Stimulated activated naive CD8-positive, alpha-beta T cell treated with anti-CD3 and anti-CD28 coated beads, Interleukin-15, Interleukin-2, amounts not matched to agents 100 ng/mL and 50 ng/mL, for 24 hours (primary cell): ENCODE results near the gene ATP10A.

Experiments used
- H3K27ac Mint-ChIP-seq: one replicate; pipeline ENCODE4 v1.8.0; 2021; ENCODE audit warnings: mild to moderate bottlenecking, mixed read lengths
- H3K27me3 Mint-ChIP-seq: one replicate; pipeline ENCODE4 v1.8.0; 2021; ENCODE audit warnings: mixed read lengths
- H3K36me3 Mint-ChIP-seq: one replicate; pipeline ENCODE4 v1.8.0; 2021; ENCODE audit warnings: low read depth, mixed read lengths
- H3K4me1 Mint-ChIP-seq: one replicate; pipeline ENCODE4 v1.8.0; 2021; ENCODE audit warnings: low read depth, mixed read lengths
- H3K4me3 Mint-ChIP-seq: one replicate; pipeline ENCODE4 v1.8.0; 2021; ENCODE audit warnings: mild to moderate bottlenecking, mixed read lengths
- H3K9me3 Mint-ChIP-seq: one replicate; pipeline ENCODE4 v1.8.0; 2021; ENCODE audit warnings: mixed read lengths

The ATP10A gene

DNA sequence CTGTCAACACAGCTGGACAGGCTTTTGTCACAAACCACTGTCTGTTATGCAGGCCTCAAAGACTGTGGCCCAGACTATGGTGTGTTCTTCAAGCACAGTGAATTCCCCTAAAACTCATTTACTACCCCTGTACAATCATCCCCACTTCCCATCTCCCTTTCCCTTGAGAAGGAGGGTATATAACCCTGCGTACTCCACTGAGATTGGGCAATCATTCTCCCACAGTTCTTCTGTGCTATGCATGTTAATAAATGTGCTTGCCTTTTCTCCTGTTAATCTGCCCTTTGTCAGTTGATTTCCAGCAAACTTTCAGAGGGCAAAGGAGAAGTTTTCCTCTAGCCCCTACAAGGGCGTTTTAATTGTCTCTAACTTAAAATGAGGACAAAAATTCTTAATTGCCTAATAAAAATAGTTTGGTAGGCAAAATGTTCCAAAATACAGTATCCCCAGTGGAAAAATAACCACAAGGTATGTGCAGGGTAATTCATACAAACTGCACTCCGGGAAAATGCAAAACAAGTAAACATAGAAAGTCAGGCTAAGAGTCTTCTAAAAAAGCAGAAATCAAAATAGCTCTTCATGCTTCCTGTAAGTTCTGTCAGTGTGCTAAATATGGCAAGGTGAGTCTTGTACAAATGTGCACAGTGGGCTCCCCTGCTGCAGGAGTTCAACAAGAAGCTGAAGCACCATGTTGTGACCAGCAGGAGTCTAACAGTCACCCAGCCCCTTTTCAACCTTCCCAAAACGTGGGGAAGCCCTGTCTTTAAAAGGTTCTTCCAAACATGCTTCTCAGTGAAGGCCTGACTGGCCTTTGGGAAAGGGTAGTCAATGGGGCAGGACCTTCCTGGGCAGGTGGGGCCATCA lies 10.2 kb downstream of the ATP10A start:
- H3K4me1 Mint-ChIP-seq, result peaks cover 98% of the 10 kb centered on the region
- peaks cover 47% of the 10 kb centered on the region for H3K36me3 Mint-ChIP-seq
- H3K27me3 Mint-ChIP-seq, result no peaks in the 10 kb centered on the region
- H3K27ac Mint-ChIP-seq, result peak overlapping the region; percentile 99
- H3K9me3 Mint-ChIP-seq, result no peaks in the 10 kb centered on the region
- peak overlapping the region; percentile 66 for H3K4me3 Mint-ChIP-seq

DNA sequence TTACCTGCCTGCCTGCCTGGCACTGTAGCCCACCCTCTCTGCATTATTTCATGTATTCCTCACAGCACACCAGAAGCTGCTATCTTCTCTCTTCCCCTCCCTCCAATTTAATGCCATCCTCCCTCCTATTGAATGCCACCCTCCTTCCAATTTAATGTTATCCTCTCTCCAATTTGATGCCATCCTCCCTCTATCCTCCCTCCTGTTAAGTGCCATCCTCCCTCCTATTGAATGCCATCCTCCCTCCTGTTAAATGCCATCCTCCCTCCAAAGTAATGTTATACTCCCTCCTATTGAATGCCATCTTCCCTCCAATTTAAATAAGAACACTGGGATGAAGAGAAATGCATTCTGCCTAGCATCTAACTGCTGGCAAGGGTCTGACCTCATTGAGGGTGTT lies 11.1 kb downstream of the ATP10A start:
- Mint-ChIP-seq H3K4me3 (peak overlapping the region; percentile 66), H3K4me1 (peaks cover 98% of the 10 kb centered on the region), H3K9me3 (no peaks in the 10 kb centered on the region), H3K27me3 (no peaks in the 10 kb centered on the region), H3K36me3 (peaks cover 40% of the 10 kb centered on the region), H3K27ac (peak overlapping the region; percentile 99)

DNA sequence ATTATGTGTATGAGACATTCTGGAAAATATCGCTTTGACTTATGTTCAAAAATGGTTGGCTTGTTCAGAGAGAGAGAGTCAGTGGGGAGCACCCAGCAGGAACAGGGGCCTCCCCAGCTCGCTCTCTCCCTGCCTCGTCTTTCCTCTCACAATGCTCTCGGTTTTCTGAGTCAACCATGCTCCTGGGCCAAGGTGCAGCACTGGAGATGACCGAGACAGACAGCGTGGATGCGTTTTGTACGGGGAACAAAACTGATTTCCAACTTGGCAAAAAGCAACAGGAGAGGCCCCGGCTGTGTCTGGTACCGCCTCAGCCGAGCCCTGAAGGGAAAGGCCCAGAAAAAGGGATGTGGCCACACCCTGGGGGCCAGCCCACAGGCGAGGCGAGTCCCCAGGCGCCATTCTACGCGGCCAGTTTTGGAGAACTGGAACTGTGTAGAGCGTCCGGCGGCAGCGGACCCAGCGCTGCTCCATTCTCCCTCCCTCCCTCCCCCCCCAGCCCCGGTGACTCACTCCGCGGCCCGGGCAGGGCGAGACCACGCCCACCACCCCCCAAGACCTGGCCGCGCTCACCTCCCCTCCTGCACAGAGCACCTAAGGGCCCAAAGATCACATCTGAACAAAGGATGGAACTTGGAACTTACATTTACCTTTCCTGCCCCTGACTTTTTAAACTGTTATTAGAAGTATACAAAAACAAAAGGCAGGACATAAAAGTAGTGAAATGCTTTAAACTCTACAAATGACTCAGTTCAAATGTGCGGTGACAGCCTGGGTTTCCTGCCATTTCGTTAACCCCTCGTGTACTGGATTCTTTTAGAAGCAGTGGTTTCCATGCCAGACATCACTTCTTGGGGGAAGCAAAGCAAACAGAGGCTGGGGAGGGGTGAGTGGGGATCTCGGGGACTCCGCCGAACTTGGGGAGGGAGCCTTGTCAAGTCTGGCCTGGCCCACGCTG lies 12.7 kb downstream of the ATP10A start:
- Mint-ChIP-seq H3K4me3 (peak overlapping the region; percentile 77), H3K27ac (peak overlapping the region; percentile 99), H3K36me3 (peaks cover 30% of the 10 kb centered on the region), H3K9me3 (no peaks in the 10 kb centered on the region), H3K27me3 (no peaks in the 10 kb centered on the region), H3K4me1 (peaks cover 98% of the 10 kb centered on the region)

DNA sequence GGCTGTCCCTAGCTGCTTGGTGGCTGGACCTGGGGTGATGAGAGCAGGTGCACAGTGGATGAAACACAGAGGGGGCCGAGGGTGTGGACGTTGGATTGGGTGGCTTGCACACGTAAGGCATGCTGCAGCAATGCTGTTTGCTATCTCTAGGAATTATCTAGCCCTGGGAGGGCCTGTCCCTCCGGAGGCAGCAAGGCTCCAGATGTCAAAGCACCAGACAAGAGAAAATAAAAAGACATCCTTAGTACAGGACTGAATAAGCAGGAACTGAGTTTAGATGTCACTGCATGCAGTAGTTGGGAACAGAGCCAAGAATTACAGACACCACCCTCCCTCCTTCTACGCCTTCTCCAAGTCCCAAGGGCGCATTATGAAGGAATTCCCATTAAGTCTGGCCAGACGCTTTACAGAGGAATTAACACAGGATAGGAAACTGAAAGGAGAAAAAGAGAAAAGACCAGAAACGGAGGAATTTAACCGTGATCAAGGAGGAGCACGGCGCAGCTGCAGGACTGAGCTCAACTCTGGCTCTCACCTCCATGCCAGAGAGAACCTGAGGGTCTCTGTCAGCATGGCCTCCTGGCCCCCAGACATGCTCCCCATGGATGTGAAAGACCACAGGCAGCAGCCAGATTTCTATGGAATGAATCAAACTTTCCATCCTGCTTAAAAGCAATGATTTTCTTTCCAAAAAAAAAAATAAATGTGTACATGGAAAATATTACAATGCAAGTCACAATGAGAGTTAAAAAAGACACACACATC lies 13.8 kb downstream of the ATP10A start:
- Mint-ChIP-seq H3K36me3 (peaks cover 23% of the 10 kb centered on the region), H3K4me1 (peaks cover 95% of the 10 kb centered on the region), H3K9me3 (no peaks in the 10 kb centered on the region), H3K27me3 (no peaks in the 10 kb centered on the region), H3K27ac (peak overlapping the region; percentile 99), H3K4me3 (peak overlapping the region; percentile 77)

DNA sequence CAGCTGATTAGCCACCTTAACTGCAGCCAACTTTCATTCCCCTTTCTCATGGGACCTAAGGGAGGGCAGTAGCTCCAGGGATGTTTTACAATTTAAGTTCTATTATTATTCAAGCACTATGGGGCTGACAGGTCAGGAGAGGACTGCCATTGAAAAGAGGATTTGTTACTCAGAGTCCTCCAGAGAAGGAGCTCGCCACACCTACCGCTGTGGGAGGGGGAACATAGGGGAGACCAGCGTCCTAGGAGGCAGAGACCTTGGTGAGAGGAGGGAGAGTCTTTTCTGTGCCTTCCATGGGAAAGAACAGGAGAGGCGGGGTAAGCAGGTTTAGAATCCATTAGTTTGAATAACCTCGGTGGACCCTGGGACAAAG lies 14.4 kb downstream of the ATP10A start:
- H3K36me3 Mint-ChIP-seq, result peaks cover 22% of the 10 kb centered on the region
- peak overlapping the region; percentile 99 for H3K27ac Mint-ChIP-seq
- no peaks in the 10 kb centered on the region for H3K9me3 Mint-ChIP-seq
- peak overlapping the region; percentile 77 for H3K4me3 Mint-ChIP-seq
- peaks cover 94% of the 10 kb centered on the region for H3K4me1 Mint-ChIP-seq
- no peaks in the 10 kb centered on the region for H3K27me3 Mint-ChIP-seq

DNA sequence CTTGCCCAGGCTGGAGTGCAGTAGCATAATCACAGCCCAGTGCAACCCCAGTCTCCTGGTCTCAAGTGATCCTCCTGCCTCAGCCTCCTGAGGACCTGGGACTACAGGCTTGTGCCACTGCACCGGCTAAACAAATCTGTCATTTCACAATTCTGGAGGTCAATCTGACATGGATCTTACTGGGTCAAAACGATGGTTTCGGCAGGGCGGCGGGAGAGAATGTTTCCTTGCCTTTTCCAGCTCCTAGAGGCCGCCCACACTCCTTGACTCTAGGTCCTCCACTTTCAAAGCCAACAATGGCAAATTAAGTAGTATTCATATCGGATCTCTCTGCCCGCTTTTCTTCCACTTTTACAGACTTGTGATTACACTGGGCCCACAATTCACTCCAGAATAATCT lies 14.8 kb downstream of the ATP10A start:
- Mint-ChIP-seq H3K4me3 (peak overlapping the region; percentile 45), H3K4me1 (peaks cover 92% of the 10 kb centered on the region), H3K36me3 (peaks cover 24% of the 10 kb centered on the region), H3K27me3 (no peaks in the 10 kb centered on the region), H3K27ac (peak overlapping the region; percentile 99), H3K9me3 (no peaks in the 10 kb centered on the region)

DNA sequence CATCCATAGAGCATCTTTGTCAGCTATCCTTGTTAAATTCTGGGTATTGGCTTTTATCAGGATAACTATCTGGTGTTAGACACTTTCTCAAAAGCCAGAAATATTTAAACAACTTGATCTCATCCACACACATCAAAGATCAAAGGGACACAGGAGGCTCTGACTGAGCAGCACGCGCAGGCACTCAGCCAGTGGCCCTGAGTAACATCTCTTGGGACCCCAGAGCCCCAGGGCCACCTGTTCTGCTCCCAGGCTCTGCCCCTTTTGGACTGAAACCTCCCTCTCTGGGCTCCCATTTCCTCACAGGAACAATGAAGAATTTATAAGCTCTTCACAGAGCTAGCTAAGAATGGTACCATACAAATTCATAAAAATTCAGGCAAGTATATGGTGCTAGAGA lies 16.1 kb downstream of the ATP10A start:
- no peaks in the 10 kb centered on the region for H3K9me3 Mint-ChIP-seq
- H3K4me3 Mint-ChIP-seq, result peak overlapping the region; percentile 15
- peaks cover 14% of the 10 kb centered on the region for H3K36me3 Mint-ChIP-seq
- peaks cover 92% of the 10 kb centered on the region for H3K4me1 Mint-ChIP-seq
- peak overlapping the region; percentile 97 for H3K27ac Mint-ChIP-seq
- H3K27me3 Mint-ChIP-seq, result no peaks in the 10 kb centered on the region

DNA sequence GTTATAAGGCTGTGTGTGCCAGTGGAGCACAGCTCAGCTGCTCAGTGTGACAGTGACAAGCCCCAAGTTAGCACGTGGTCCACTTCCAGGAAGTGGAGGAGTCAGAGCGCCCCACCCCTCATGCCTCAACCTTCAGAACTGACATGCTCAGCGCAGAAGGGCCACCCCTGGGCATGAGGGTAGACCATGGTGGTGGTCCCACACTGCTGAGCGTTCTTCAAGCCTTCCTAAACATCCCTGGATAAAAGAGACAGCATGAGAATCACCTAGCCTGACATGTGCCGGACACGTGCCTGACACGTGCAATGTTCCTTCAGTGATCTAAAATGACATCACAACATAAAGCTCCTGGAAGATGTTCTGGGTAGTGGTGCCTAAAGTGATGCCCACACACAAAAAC lies 16.8 kb downstream of the ATP10A start:
- Mint-ChIP-seq H3K27me3 (no peaks in the 10 kb centered on the region), H3K4me1 (peaks cover 91% of the 10 kb centered on the region), H3K36me3 (peaks cover 19% of the 10 kb centered on the region), H3K9me3 (no peaks in the 10 kb centered on the region), H3K27ac (peak overlapping the region; percentile 97), H3K4me3 (peak overlapping the region; percentile 51)

DNA sequence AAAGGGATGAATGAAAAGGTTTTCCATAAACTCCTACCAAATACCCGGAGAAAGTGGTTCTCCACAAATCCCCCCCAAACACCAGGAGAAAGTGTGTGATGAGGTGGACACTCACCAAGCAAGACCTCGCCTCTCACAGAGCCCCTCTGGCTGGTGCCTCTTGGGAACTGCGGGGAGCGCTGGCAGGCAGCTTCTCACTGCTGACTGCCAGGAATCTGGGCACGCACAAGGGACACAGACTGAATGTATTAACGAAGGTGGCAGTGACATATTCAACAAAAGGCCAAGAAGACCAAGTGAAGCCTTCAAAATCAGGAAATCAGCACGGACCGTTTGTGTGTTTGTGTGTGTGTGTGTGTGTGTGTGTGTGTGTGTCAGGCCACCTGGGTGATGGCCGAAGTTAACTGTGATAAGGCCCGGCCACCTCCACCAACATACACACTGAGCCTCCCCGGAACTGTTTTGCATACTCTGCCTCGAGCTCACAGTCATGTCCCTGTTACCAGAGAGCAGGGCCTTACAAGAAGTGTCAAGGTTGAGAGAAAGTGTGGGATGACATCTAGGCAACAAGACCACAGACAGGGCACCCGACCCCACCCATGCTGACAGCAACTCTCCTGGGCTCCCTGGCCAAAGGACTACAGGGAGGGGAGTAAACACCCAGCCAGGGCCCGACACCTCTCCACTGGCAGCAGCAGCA lies 18.0 kb downstream of the ATP10A start:
- Mint-ChIP-seq H3K27ac (peak overlapping the region; percentile 97), H3K27me3 (no peaks in the 10 kb centered on the region), H3K36me3 (peaks cover 31% of the 10 kb centered on the region), H3K4me1 (peaks cover 88% of the 10 kb centered on the region), H3K4me3 (peak overlapping the region; percentile 32), H3K9me3 (no peaks in the 10 kb centered on the region)

DNA sequence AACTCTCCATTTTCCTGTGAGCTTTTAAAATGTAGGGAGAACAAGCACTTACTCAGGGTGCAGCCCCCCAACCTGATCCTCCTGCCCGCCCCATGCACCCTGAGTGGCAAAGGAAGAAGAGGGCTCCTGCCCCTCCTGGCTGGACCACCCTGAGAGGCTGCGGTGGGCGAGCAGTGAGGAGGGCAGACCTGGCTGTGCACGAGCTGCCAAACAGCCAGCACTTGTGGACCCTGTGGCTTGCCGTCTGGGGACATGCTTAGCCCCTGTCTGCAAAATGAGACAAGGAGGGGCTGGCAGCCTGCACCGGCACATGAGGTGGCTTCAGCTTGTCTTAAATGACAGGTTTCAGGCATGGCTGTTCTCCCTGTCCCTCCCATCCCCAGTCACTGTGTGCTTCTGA lies 18.6 kb downstream of the ATP10A start:
- Mint-ChIP-seq H3K4me1 (peaks cover 88% of the 10 kb centered on the region), H3K27me3 (no peaks in the 10 kb centered on the region), H3K9me3 (no peaks in the 10 kb centered on the region), H3K27ac (peak overlapping the region; percentile 97), H3K36me3 (peaks cover 32% of the 10 kb centered on the region), H3K4me3 (no peak overlapping the region)

DNA sequence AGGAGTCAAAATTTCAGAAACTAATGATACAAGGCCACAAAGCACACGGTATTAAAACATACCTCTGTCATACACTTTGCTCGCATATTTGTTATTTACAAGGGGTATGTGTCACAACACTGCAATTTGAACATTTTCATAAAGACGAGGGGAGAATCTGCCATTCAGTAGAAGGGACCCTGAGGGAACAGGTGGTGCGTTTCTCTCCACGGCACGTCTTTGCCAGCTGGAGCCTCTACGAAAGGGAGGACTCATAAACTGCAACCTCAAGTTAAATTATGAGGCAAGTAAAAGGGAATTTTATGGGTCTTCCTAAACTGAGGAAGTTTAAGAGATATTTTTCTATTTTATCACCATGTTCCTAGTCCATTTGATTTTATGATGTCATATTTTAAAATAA lies 19.1 kb downstream of the ATP10A start:
- no peaks in the 10 kb centered on the region for H3K9me3 Mint-ChIP-seq
- H3K4me1 Mint-ChIP-seq, result peaks cover 88% of the 10 kb centered on the region
- no peaks in the 10 kb centered on the region for H3K27me3 Mint-ChIP-seq
- H3K27ac Mint-ChIP-seq, result peak overlapping the region; percentile 17
- no peak overlapping the region for H3K4me3 Mint-ChIP-seq
- H3K36me3 Mint-ChIP-seq, result peaks cover 32% of the 10 kb centered on the region

DNA sequence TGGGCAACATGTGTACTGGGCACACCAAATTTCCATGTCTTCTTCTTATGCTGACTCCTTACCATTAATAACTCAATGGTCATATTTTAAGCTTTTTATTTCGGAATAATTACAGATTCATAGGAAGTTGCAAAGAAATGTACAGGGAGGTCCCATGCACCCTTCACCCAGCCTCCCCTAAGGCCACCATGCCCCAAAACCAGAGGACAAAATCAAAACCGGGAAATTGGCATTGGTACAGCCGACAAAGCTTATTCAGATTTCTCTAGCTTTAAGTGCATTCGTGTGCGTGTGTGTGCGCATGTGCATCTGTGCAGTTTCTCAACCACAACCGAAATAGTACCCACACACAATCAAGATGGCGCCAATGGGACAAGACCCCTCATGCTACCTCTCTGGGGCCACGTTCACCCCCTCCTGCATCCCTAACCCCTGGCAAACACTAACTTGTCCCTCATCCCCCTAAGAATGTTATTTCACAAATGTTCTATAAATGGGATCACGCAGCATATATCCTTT lies 23.4 kb downstream of the ATP10A start:
- H3K4me3 Mint-ChIP-seq, result no peak overlapping the region
- H3K36me3 Mint-ChIP-seq, result peaks cover 30% of the 10 kb centered on the region
- H3K27ac Mint-ChIP-seq, result no peak overlapping the region
- H3K4me1 Mint-ChIP-seq, result peaks cover 60% of the 10 kb centered on the region
- H3K9me3 Mint-ChIP-seq, result no peaks in the 10 kb centered on the region
- no peaks in the 10 kb centered on the region for H3K27me3 Mint-ChIP-seq

DNA sequence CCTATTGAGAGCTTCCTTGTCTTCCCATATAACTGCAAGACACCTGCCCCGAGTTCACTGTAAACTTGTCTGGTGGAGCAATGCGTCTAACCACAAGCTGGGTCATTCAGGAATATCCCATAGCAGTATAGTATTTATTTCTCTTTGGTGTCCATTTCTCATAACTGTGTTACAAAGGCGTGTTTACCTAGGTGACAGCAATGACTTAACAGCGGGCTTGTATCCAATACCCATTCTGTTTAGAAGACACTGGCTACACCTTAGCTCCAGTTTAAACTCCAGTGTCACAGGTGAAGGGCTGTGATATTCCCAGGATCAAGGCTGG lies 24.3 kb downstream of the ATP10A start:
- peaks cover 27% of the 10 kb centered on the region for H3K36me3 Mint-ChIP-seq
- H3K27ac Mint-ChIP-seq, result no peak overlapping the region
- H3K4me1 Mint-ChIP-seq, result peaks cover 60% of the 10 kb centered on the region
- H3K27me3 Mint-ChIP-seq, result no peaks in the 10 kb centered on the region
- H3K9me3 Mint-ChIP-seq, result no peaks in the 10 kb centered on the region
- no peak overlapping the region for H3K4me3 Mint-ChIP-seq
